HG03097 (cell line): ENCODE results near the gene KCNMB3.
"Not testable (repeated sequence)": the region's sequence is repeated elsewhere in the genome, so short reads cannot be mapped to it uniquely, and the experiment has no call there.

Experiments used
- ATAC-seq: cut with Tn5 transposase; IDR thresholded peaks from one replicate; pipeline ENCODE4 v1.9.1; 2021; ENCODE audit not compliant: unreplicated experiment, low FRiP score

KCNMB3 gene, protein sequence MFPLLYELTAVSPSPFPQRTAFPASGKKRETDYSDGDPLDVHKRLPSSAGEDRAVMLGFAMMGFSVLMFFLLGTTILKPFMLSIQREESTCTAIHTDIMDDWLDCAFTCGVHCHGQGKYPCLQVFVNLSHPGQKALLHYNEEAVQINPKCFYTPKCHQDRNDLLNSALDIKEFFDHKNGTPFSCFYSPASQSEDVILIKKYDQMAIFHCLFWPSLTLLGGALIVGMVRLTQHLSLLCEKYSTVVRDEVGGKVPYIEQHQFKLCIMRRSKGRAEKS

GRCh38 chr3:179250803-179251476 is at the start of gene KCNMB3:
Gene KCNMB3, minus strand, starts transcription at chr3:179251114. Its CDS starts 124 bp downstream, at chr3:179250990.
- ATAC-seq = no peak

DNA sequence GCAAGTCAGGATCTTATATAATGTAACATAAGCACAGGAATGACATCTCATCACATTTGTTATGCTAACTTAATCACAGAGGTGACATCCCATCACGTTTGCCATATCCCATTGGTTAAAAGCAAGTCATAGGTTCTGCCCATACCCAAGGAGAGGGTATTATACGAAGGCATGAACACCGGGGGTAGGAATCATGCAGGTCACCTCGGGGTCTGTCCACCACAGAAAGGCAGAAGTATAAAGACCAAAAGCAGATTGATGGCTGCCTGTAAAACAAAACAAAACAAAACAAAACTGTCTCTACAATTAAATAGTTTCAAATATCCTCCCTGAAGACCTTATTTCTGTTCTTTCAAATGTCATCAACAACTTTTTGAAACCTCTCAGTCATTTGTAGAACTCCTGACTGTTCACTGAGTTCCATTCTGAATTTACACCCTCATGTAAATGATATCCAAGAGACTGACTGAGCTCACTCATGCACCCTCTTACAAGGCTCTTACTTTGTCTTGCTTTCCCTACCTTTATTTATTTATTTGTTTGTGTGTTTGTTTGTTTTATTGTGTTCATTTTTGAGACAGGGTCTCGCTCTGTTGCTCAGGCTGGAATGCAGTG is 49.2 kb upstream of the KCNMB3 start:
- ATAC-seq = no peak

DNA sequence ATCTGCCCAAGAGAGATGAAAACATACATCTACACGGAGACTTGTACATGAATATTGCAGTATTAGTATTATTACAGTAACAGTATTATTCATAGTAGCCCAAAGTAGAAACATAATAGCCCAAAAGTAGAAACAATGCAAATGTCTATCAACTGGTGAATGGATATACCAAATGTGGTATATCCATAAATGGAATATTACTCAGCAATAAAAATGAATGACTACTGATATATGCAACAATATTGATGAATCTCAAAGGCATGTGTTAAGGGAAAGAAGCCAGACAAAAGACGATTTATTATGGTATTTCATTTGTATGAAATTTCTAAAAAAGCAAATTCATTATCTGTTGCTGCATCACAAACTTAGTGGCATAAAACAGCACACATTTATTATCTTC is 48.4 kb upstream of the KCNMB3 start:
- ATAC-seq = no peak

DNA sequence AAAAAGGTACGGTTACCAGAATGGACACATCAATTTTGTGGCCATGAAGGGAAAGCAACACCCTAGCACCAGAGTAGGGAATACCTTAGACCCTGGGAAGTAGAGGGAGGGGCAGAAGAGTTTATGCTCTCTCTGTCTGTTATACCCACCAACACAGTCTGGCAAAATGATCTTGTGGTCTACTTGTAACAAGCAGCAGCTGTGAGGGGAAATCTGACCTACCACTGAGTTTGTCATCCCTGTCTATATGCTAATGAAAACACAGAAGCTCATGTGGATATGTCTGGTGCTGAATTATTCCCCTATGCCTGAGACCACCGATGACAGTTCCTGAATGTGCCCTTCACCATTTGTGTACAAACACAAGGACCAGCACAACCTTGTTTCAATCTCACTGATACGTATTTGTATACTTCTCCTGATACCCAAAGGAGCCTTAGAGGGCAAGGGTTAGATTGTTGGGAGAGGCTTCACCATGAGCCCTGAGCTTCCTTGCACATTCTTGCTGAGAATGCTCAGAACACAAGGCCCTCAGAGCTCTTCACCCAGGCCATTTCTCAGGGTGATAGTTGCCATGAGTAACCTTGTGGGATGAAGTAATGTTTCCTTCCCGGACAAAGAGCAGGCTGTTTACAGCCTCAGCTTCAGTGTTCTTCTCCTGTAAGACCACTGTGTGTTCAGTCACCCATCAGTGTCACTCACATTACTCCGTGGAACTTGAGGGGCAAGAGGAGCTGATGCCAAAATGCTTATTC is 47.2 kb upstream of the KCNMB3 start:
- ATAC-seq = no peak

DNA sequence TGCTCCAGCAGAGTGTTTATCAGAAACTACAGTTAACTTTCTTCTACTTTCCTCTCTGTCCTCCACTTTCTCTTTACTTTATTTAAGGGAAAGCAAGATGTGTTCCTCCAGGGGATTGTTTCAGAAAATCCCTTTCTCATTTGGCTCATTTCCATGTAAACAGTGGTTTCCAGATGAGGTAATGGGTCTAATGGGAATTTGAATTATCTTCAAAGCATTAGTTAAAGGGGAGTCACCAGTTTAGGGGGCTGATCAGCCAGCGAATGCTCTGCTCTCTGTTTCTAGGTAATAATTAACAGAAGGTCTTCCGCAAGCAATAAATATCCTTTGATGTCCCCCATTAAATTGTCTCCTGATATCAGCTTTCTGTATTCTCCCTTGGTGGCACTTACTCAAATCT is 41.5 kb upstream of the KCNMB3 start:
- ATAC-seq = no peak

- ATAC-seq = no peak
Measured at GRCh38 chr3:179289295-179289694, 38.4 kb upstream of the KCNMB3 start.

- no peak for ATAC-seq
Measured at GRCh38 chr3:179288845-179289244, 37.9 kb upstream of the KCNMB3 start.

DNA sequence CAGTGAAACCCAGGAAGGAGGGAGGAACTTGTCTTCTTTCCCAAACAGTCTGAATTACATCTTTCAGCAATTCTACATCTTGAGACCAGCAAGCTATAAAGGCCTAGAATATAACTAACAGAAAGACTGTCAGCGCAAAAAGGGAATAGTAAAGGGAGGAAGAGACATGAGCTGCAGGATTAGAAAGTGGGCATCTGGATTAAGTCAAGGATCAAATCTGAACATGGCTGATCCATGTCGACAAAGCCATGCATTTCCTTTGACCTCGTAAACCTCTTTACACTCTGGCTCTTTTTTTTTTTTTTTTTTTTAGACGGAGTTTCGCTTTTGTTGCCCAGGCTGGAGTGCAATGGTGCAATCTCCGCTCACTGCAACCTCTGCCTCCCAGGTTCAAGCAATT is 35.4 kb upstream of the KCNMB3 start:
- ATAC-seq = no peak

- no peak for ATAC-seq
Measured at GRCh38 chr3:179281825-179282224, 30.9 kb upstream of the KCNMB3 start.

- ATAC-seq = no peak
Measured at GRCh38 chr3:179279837-179280236, 28.9 kb upstream of the KCNMB3 start.

DNA sequence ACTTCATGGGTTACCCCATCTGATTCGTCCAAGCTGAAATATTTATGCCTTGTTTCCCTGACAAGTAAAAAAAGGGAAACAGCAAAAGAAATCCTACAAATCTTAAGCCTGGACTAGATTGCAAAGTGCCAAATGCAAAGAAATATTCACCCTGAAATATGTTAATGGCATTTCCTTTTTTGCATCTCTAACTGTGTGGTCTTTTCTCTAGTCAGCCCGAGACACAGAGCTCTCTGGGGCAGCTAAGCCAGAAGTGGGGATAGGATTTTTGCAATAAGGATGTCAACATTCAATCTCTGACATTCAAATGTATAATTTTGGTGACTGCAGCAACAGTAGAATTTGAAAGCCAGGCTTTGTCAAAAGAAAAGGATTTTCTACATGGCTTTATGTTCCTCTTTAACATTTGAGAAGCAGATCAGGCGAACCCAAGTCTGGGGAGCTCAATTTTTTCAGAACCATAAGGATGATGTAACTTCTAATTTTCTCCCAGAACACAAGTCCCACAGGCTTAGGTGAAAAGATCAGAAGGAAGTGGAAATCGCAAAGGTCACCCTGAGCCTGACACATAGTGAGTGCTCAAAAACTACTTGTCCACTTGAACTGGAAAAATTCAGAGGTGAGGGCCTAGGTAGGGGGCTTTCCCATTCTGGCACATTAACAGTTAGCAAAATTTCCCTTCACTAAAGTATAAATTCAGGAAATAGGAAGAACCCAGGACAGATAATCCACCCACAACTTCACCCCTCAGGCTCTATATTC is 28.2 kb upstream of the KCNMB3 start:
- ATAC-seq = no peak

- ATAC-seq = no peak
Measured at GRCh38 chr3:179278151-179278550, 27.2 kb upstream of the KCNMB3 start.

DNA sequence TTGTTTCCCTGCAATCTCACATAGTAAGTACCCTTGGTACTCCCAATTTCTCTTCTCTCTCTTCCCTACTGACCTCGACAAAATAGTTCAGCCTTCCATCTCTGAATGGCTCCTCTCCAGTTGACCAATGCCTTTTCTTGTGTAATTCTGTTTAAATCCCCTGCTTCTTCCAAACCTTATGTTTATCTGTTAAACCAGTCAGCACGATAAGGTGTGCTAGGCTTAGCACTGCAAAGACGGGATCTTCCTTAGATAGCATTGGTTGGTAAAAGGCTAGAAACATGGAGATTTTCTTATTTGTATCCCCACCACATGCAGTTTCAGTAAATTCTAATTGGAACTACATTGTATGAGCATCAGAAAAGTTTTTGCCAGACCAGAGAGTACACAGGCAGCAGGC is 25.8 kb upstream of the KCNMB3 start:
- ATAC-seq = no peak

- ATAC-seq = no peak
Measured at GRCh38 chr3:179276001-179276400, 25.1 kb upstream of the KCNMB3 start.

DNA sequence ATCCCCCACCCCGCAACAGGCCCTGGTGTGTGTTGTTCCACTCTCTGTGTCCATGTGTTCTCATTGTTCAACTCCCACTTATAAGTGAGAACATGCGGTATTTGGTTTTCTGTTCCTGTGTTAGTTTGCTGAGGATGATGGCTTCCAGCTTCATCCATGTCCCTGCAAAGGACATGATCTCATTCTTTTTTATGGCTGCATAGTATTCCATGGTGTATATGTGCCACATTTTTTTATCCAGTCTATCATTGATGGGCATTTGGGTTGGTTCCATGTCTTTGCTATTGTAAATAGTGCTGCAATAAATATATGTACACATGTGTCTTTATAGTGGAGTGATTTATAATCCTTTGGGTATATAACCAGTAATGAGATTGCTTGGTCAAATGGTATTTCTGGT is 23.5 kb upstream of the KCNMB3 start:
- not testable (repeated sequence) for ATAC-seq

DNA sequence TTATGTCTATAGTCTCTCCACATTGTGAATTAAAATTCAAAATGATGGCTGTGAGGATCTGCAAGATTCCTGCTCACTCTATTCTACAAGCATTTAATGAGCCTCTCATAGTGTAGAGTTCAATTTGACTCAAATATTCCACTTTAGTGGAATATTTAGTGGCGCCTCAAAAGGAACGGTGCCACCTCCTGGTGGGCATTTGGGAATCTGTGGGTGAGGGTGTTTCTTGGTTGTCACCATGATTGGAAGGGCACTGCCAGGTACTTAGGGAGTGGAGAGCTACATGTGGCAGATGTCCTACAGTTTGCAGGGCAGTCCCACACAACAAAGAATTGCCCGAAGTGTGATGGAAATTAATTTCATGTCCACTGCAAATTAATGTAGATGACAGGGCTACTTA is 21.5 kb upstream of the KCNMB3 start:
- no peak for ATAC-seq

DNA sequence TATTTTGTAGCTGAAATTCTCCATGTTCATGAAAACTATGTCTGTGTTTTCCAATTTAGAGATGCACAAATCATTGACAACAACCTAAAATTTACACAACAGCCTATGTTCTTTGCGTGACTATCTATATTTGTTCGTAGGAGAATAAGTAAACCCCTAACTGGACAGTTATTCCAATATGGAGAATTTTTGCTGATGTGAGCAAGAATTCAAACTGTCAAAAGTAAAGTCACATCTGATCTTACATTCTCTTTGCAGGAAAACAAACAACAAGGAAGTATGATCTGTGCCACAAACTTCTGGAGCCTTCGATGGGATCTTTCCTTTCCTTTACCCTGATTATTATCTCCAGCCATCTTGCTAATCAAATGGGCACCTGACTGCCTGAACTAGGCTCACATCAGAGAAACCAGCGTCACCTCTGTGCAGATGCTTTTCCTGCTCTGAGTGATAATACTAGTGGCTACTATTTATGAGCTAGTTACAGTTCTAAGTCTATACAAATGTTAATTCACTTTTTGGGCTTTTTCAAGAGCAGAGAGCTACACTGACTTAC is 18.3 kb upstream of the KCNMB3 start:
- no peak for ATAC-seq

DNA sequence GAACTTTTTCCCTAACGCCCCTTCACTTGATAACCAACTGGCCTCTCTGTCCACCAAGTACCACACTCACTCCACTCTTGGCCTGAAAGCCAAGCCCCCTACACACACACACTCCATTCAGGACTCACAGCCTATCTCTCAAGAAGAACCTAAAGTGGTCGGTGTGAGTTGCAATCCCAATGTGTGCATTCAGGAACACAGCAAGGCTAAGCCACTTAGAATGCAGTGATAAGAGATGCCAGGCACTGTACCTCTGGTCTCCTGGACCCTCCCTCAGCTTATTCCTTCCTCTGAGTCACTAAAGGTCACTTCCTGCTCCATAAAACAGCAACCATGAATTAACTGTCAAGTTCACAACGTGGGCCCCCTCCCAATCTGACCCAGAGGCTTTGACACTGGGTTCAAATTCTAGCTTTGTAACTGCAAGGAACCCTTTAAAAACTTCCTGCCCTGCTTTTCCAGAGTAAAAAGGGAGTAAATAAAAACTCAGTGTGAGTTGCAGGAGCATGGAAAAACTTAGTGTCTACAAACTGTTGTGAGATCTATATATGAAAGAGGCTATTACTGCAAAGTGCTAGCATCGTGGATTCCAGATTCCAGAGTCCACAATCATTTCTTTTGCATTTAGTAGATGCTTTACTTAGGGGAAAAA is 17.6 kb upstream of the KCNMB3 start:
- ATAC-seq = no peak

DNA sequence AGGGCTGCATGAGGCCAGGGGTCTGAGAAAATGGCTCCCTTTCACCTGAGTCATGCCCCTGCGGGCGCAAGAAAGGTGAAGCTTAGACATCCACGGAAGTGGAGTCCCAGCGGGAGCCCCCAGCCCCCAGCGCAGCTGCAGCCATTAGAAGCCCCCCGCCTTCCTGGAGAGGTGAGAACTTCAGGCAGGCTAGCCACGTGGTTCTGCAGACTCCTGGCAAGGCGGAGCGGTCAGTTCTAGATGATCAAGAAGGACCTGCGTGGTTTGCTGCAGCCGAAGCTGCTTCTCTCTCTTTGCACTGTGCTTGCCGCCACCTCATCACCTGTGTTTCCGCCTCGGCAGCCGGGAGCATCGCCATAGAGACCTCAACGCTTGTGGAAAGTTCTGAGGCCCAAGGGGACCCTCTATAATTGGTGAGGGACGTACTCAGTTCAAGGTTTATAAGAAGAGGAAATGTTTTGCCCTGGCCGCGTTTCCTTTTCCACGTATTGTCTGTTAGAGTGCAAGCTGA is 15.8 kb upstream of the KCNMB3 start:
- no peak for ATAC-seq

DNA sequence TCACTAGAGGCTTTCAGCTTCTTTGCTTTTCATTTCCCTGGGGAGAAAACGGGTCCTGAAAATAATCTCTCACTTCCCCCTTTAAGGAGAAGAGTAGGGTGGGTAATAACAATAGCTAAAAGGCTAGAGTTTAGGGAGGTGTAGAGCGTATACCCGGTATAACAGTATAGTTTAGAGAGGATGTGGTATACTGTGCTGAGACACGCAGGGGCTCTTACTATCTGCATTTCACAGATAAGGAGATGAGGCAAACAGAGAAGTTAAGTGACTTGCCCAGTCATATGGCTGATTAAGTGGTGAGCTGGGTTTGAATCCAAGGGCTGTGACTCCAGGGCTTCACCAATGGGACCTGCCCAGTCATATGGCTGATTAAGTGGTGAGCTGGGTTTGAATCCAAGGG is 15.0 kb upstream of the KCNMB3 start:
- ATAC-seq = no peak
